K562 (cell line): Measurements from ENCODE around the gene ATP2A2. TPM values are rescaled to one million over a fixed set of nuclear protein-coding genes. Genes with fewer than 3 reads are reported as not detected.

ENCODE experiments used
- ATAC-seq: fragments of 200-7000 bp; cut with Tn5 transposase; 3 replicates; pipeline ENCODE4 v1.9.1; 2020; ENCODE audit warnings: moderate library complexity
- BruUV-seq: library from RNA; stranded (reverse); fragments of 400-500 nt; replicated peaks from 2 replicates; lab custom pipeline; 2021; lab: Mats Ljungman, UMichigan
- CTCF ChIA-PET: fragments of 300-600 bp; formaldehyde crosslinking; extraction: SDS; loops from one replicate; lab custom pipeline; 2021; ENCODE audit warnings: low intra/inter-chr PET ratio; lab: Yijun Ruan, JAX
- POLR2A ChIA-PET: fragments of 300-600, 350-650 bp; sonication (Branson Sonifier 250); formaldehyde crosslinking; extraction: SDS; loops from one replicate; lab custom pipeline; 2021; ENCODE audit warnings: antibody characterized with exemption, inconsistent platforms; lab: Yijun Ruan, JAX
- DNase-seq, 4 experiments: peaks; one replicate each; pipeline versions ENCODE4 v3.0.0 to v3.0.0-alpha.2; 2011 to 2018; ENCODE audit warnings: low spot score in 3 of 4, mixed read lengths in 3 of 4; ENCODE audit errors: extremely low read depth in 1 of 4
- FAIRE-seq: peaks from 2 replicates; lab custom pipeline; 2011; peaks lifted over from hg19 to GRCh38; lab: Jason Lieb, UNC
- H2AFZ ChIP-seq: 2 replicates; pipeline ENCODE4 v1.6.0; 2011; ENCODE audit warnings: low read depth, low read length, control low read depth, inconsistent platforms
- H3K27ac ChIP-seq: fragments of 200-600 bp; 3 replicates; pipeline ENCODE4 v1.8.0; 2011; ENCODE audit warnings: low read depth, mild to moderate bottlenecking, control low read depth, inconsistent platforms, low read length, moderate library complexity, mixed read lengths; ENCODE audit errors: extremely low read depth
- H3K27me3 ChIP-seq, 2 experiments: fragments of 300-600 bp in 1 of 2; 2 replicates in 1 of 2; 3 replicates in 1 of 2; pipeline versions ENCODE4 v1.6.0 to v1.8.0; 2011; ENCODE audit warnings: inconsistent platforms in 2 of 2, low read length in 2 of 2, mild to moderate bottlenecking in 1 of 2, mixed read lengths in 1 of 2, moderate library complexity in 1 of 2; ENCODE audit not compliant: control insufficient read depth in 2 of 2, insufficient read depth in 2 of 2
- H3K36me3 ChIP-seq: fragments of 300-600 bp; 3 replicates; pipeline ENCODE4 v1.8.0; 2011; ENCODE audit warnings: mild to moderate bottlenecking, low read length, inconsistent platforms; ENCODE audit not compliant: control insufficient read depth, insufficient read depth
- H3K4me1 ChIP-seq, 2 experiments: fragments of 200-600 bp in 1 of 2; replicated peaks in 1 of 2; 2 replicates in 1 of 2; 3 replicates in 1 of 2; pipeline versions ENCODE4 v1.5.1 to v1.8.0; 2011; ENCODE audit warnings: inconsistent platforms in 2 of 2, low read length in 2 of 2, mild to moderate bottlenecking in 1 of 2, mixed read lengths in 1 of 2, moderate library complexity in 1 of 2; ENCODE audit not compliant: control insufficient read depth in 2 of 2, insufficient read depth in 2 of 2
- H3K4me2 ChIP-seq: 2 replicates; pipeline ENCODE4 v1.6.1; 2011; ENCODE audit warnings: low read length, control low read depth, inconsistent platforms, mixed read lengths; ENCODE audit not compliant: insufficient read depth
- H3K4me3 ChIP-seq: fragments of 200-600 bp; sonication (generic), shearing (Covaris generic); 2 replicates; pipeline ENCODE4 v1.5.1; 2016; ENCODE audit warnings: control low read depth, inconsistent platforms
- H3K79me2 ChIP-seq: fragments of 200-600 bp; 3 replicates; pipeline ENCODE4 v1.8.0; 2011; ENCODE audit warnings: low read length, inconsistent platforms; ENCODE audit not compliant: control insufficient read depth, insufficient read depth
- H3K9ac ChIP-seq, 2 experiments: 2 replicates each; pipeline versions ENCODE4 v1.6.0 to v1.6.1; 2011; ENCODE audit warnings: low read depth in 2 of 2, low read length in 2 of 2, control low read depth in 1 of 2, inconsistent platforms in 1 of 2, mild to moderate bottlenecking in 1 of 2, mixed read lengths in 1 of 2; ENCODE audit not compliant: insufficient read depth in 1 of 2
- H3K9me1 ChIP-seq: one replicate; pipeline ENCODE4 v1.6.0; 2011; ENCODE audit warnings: inconsistent platforms, mild to moderate bottlenecking, low read length, moderate library complexity; ENCODE audit not compliant: control insufficient read depth, insufficient read depth
- H3K9me3 ChIP-seq: replicated peaks from 2 replicates; pipeline ENCODE4 v1.5.1; 2011; ENCODE audit warnings: low read depth, low read length, inconsistent platforms; ENCODE audit not compliant: control insufficient read depth, insufficient read depth
- H4K20me1 ChIP-seq: replicated peaks from 2 replicates; pipeline ENCODE4 v1.6.1; 2011; ENCODE audit warnings: low read length, inconsistent platforms, mixed read lengths; ENCODE audit not compliant: control insufficient read depth, insufficient read depth
- ELF4 ChIP-seq: fragments of 450-650 bp; formaldehyde crosslinking; IDR thresholded peaks from 2 replicates; pipeline ENCODE4 v1.4.0; 2022; ENCODE audit warnings: missing genetic modification characterization
- ETV1 ChIP-seq: fragments of 450-650 bp; conservative IDR thresholded peaks from 2 replicates; pipeline ENCODE4 v1.6.1; 2016; ENCODE audit warnings: missing genetic modification characterization, control low read depth, low read depth, missing compliant biosample characterization
- GATA2 ChIP-seq: sonication (generic); formaldehyde crosslinking; IDR thresholded peaks from 2 replicates; pipeline ENCODE4 v1.4.0; 2020; ENCODE audit warnings: mild to moderate bottlenecking, missing genetic modification reagents
- ID3 ChIP-seq, 2 experiments: fragments of 250-450 bp in 1 of 2; fragments of 450-650 bp in 1 of 2; sonication (Bioruptor Pico) in 1 of 2; IDR thresholded peaks; 2 replicates each; pipeline versions ENCODE4 v1.6.1 to v1.8.0; 2016 to 2021; ENCODE audit warnings: mild to moderate bottlenecking in 2 of 2, moderate library complexity in 2 of 2, missing compliant biosample characterization in 1 of 2, missing genetic modification characterization in 1 of 2
- NR0B1 ChIP-seq: fragments of 450-650 bp; IDR thresholded peaks from one replicate; pipeline ENCODE4 v1.6.1; 2018; ENCODE audit warnings: mild to moderate bottlenecking, moderate library complexity; ENCODE audit not compliant: partially characterized antibody
- PHB2 ChIP-seq: fragments of 450-650 bp; IDR thresholded peaks from 2 replicates; pipeline ENCODE4 v1.6.1; 2017; ENCODE audit warnings: low read depth
- POLR2B ChIP-seq: fragments of 450-650 bp; IDR thresholded peaks from 2 replicates; pipeline ENCODE4 v1.6.1; 2018; ENCODE audit warnings: low read depth; ENCODE audit not compliant: partially characterized antibody
- PRPF4 ChIP-seq: fragments of 200-400 bp; formaldehyde crosslinking; IDR thresholded peaks from one replicate; pipeline ENCODE4 v1.6.1; 2017; ENCODE audit warnings: low read length, low read depth, mild to moderate bottlenecking; ENCODE audit not compliant: insufficient read depth, poor library complexity, severe bottlenecking
- RCOR1 ChIP-seq, 2 experiments: IDR thresholded peaks; 2 replicates each; pipeline ENCODE4 v1.6.1; 2012; ENCODE audit warnings: low read depth in 2 of 2, low read length in 2 of 2, borderline replicate concordance in 1 of 2, improper control_type of control experiment in 1 of 2
- SLC30A9 ChIP-seq: fragments of 250-450 bp; sonication (Bioruptor Pico); IDR thresholded peaks from 2 replicates; pipeline ENCODE4 v1.8.0; 2022; ENCODE audit warnings: mild to moderate bottlenecking, moderate library complexity
- TGIF2 ChIP-seq: sonication (generic); formaldehyde crosslinking; IDR thresholded peaks from 2 replicates; pipeline ENCODE4 v1.8.1; 2022; ENCODE audit warnings: mild to moderate bottlenecking, missing genetic modification reagents, moderate library complexity
- USF2 ChIP-seq: sonication (generic); formaldehyde crosslinking; IDR thresholded peaks from 2 replicates; pipeline ENCODE4 v1.5.0; 2020; ENCODE audit warnings: missing genetic modification reagents
- ZNF184 ChIP-seq: sonication (generic); formaldehyde crosslinking; IDR thresholded peaks from 2 replicates; pipeline ENCODE4 v1.5.0; 2020; ENCODE audit warnings: missing genetic modification reagents
- ZNF239 ChIP-seq: fragments of 250-450 bp; sonication (Bioruptor Pico); IDR thresholded peaks from 2 replicates; pipeline ENCODE4 v1.4.0; 2020; ENCODE audit warnings: mild to moderate bottlenecking
- ZNF518B ChIP-seq: fragments of 250-450 bp; sonication (Bioruptor Pico); IDR thresholded peaks from 2 replicates; pipeline ENCODE4 v1.5.0; 2021; ENCODE audit warnings: mild to moderate bottlenecking, moderate library complexity
- ZNF561 ChIP-seq: fragments of 450-650 bp; formaldehyde crosslinking; conservative IDR thresholded peaks from 2 replicates; pipeline ENCODE4 v1.4.0; 2020; ENCODE audit warnings: mild to moderate bottlenecking, moderate library complexity
- ZNF695 ChIP-seq: fragments of 450-650 bp; formaldehyde crosslinking; IDR thresholded peaks from 2 replicates; pipeline ENCODE4 v1.4.0; 2020; ENCODE audit warnings: mild to moderate bottlenecking, moderate library complexity
- WGBS: fragments of 100-300 bp; shearing (Covaris generic); methylation state at CpG from one replicate; pipeline ENCODE4 v1.1.6; 2016; ENCODE audit warnings: low coverage, mixed read lengths; ENCODE audit not compliant: insufficient coverage; ENCODE audit errors: missing lambda C conversion rate; 5-methylcytosine and 5-hydroxymethylcytosine counted together
- in situ Hi-C: fragments of 300-500 bp; cut with MboI; formaldehyde crosslinking; loops from 4 replicates; pipeline ENCODE4 v1.15.0; 2018; ENCODE audit warnings: inconsistent platforms, mixed read lengths
- intact Hi-C: fragments of 100-400 bp; cut with micrococcal nuclease; formaldehyde crosslinking; loops from 2 replicates; pipeline ENCODE4 v1.14.2; 2022
- polyA plus RNA-seq, 8 experiments: library from polyadenylated mRNA; depleted of rRNA in 4 of 8; stranded (reverse) in 5 of 8; unstranded in 3 of 8; fragments of >200 nt; fragmentation: Nextera tagmentation in 2 of 8; fragmentation: Illumina TruSeq in 1 of 8; extraction: Ambion mirVana in 2 of 8; extraction: Trizol in 1 of 8; gene quantifications; 2 replicates each; pipeline versions ENCODE4 v1.2.1 to v1.2.3, GENCODE V29; 2011 to 2014; ENCODE audit warnings: inconsistent platforms in 1 of 8, missing spikeins in 1 of 8
- total RNA-seq, 7 experiments: library from RNA; depleted of rRNA in 6 of 7; stranded (reverse); fragments of >200 nt in 6 of 7; fragmentation: Illumina TruSeq in 2 of 7; extraction: Trizol in 2 of 7; gene quantifications; 2 replicates each; pipeline versions ENCODE4 v1.2.1 to v1.2.3, GENCODE V29; 2011 to 2021; ENCODE audit warnings: low replicate concordance in 1 of 7

Gene ATP2A2
- total and polyA plus RNA-seq, 9 of the 15 experiments (the other 6 are each of a cell fraction or from before 2014, with no cell fraction given) = 5.2 to 205 (median 51.6) TPM

GRCh38 chr12:110361216-110361615, 80.2 kb downstream of the ATP2A2 start:
- TF ChIP-seq ZNF561 (CRISPR knock-in tag) (no peak), POLR2B (no peak), USF2 (CRISPR knock-in tag) (no peak), NR0B1 (no peak), ELF4 (CRISPR knock-in tag) (no peak), SLC30A9 (CRISPR knock-in tag) (no peak), TGIF2 (no peak), ZNF184 (no peak), ZNF695 (no peak), GATA2 (no peak), PHB2 (no peak), ZNF518B (CRISPR knock-in tag) (no peak), PRPF4 (no peak), ETV1 (tag) (no peak), RCOR1 (IDR thresholded peaks at IDR 0.05; ENCODE audit: borderline replicate concordance in 1 of 2, low read depth in 2 of 2, low read length in 2 of 2) (no peak), ZNF239 (CRISPR knock-in tag) (no peak), ID3 (CRISPR knock-in tag; IDR thresholded peaks at IDR 0.05) (no peak), ID3 (tag; IDR thresholded peaks at IDR 0.05) (no peak)
- FAIRE-seq (no peak), DNase-seq (no peak), ATAC-seq (no peak)
- Histone ChIP-seq H3K9me1 (no peaks in the 10 kb centered on the region), H3K27ac (no peak overlapping the region), H2AFZ (no peak overlapping the region), H3K9me3 (no peaks in the 10 kb centered on the region), H4K20me1 (no peaks in the 10 kb centered on the region), H3K9ac (no peak overlapping the region), H3K79me2 (no peaks in the 10 kb centered on the region), H3K27me3 (no peaks in the 10 kb centered on the region), H3K4me2 (no peak overlapping the region), H3K36me3 (no peaks in the 10 kb centered on the region), H3K4me1 (no peaks in the 10 kb centered on the region), H3K4me3 (no peak overlapping the region)
- intact Hi-C loops (no loop called here), in situ Hi-C loops (no loop called here)
- ChIA-PET CTCF (no interaction called here), POLR2A (no interaction called here)
- BruUV-seq = no TSS peak
- WGBS = no CpG with 5 or more reads among the region's 1 CpG
